ENCODE data around the gene RBM23. TPM values are rescaled to one million over a fixed set of nuclear protein-coding genes. Genes with fewer than 3 reads are reported as not detected.

RBM23 gene
- total RNA-seq, 1 experiment from 2014 or later: 76.5 TPM

- peaks cover 6% of the 10 kb centered on the region; the same call in 1 of the 2 replicates for H3F3A ChIP-seq (ENCODE audit: insufficient read depth, low read depth)
- no peaks in the 10 kb centered on the region for H3K27me3 ChIP-seq (ENCODE audit: insufficient read depth, low read depth)
- ChIA-PET CTCF (no interaction called here), POLR2A (ENCODE audit: unreplicated experiment) (no interaction called here)
- H3K9me3 ChIP-seq (ENCODE audit: insufficient read depth, low read depth): no peaks in the 10 kb centered on the region
- peaks cover 19% of the 10 kb centered on the region for H3K79me2 ChIP-seq (ENCODE audit: low read depth)
- no peak overlapping the region for H2AFZ ChIP-seq
- no peaks in the 10 kb centered on the region for H4K20me1 ChIP-seq (ENCODE audit: insufficient read depth)
- BruUV-seq (replicated peaks): no TSS peak
- no peak for DNase-seq
- H3K4me2 ChIP-seq: no peak overlapping the region
- no peak overlapping the region for H3K4me3 ChIP-seq
- H3K36me3 ChIP-seq (ENCODE audit: low read depth): no peaks in the 10 kb centered on the region
- H3K4me1 ChIP-seq (replicated peaks; ENCODE audit: insufficient read depth): peaks cover 24% of the 10 kb centered on the region
- no peaks in the 10 kb centered on the region for H3K9me2 ChIP-seq (ENCODE audit: insufficient read depth)
- intact Hi-C loops (cut with micrococcal nuclease; ENCODE audit: unreplicated experiment): no loop called here
- no peak overlapping the region for H3K27ac ChIP-seq
- TF ChIP-seq EZH2 (IDR thresholded peaks at IDR 0.05; ENCODE audit: low read depth) (no peak), CTCF (conservative IDR thresholded peaks at IDR 0.05) (no peak)
These were observed 13.2 kb upstream of the RBM23 start for GRCh38 chr14:22932146-22932545.

GRCh38 chr14:22929961-22930364, 11.0 kb upstream of the RBM23 start:
- TF ChIP-seq CTCF (conservative IDR thresholded peaks at IDR 0.05) (no peak), EZH2 (IDR thresholded peaks at IDR 0.05; ENCODE audit: low read depth) (no peak)
- Histone ChIP-seq H3K9me3 (ENCODE audit: insufficient read depth, low read depth) (no peaks in the 10 kb centered on the region), H3K9me2 (ENCODE audit: insufficient read depth) (no peaks in the 10 kb centered on the region), H3K27me3 (ENCODE audit: insufficient read depth, low read depth) (no peaks in the 10 kb centered on the region), H3F3A (ENCODE audit: insufficient read depth, low read depth) (peaks cover 6% of the 10 kb centered on the region), H3K36me3 (ENCODE audit: low read depth) (peaks cover 15% of the 10 kb centered on the region), H4K20me1 (ENCODE audit: insufficient read depth) (no peaks in the 10 kb centered on the region), H3K4me2 (peak overlapping the region; percentile 72), H2AFZ (peak overlapping the region; percentile 68), H3K4me3 (peak overlapping the region; percentile 55), H3K4me1 (replicated peaks; ENCODE audit: insufficient read depth) (peaks cover 32% of the 10 kb centered on the region), H3K79me2 (ENCODE audit: low read depth) (peaks cover 19% of the 10 kb centered on the region), H3K27ac (peak overlapping the region; percentile 42)
- POLR2A ChIA-PET (ENCODE audit: unreplicated experiment): interaction anchor here (0.6 to 0.8 kb wide), 3 partner anchors 104 to 497 kb away, joined by 3 to 5 read pairs (median 4); no protein-coding TSS in a partner anchor
- CTCF ChIA-PET: interaction anchor here (0.7 to 1.6 kb wide), 4 partner anchors 25 to 128 kb away, joined by 3 to 8 read pairs (median 4); partner anchors contain the start of gene HAUS4
- DNase-seq: peak in 1 of 2 experiments; percentile 39
- no TSS peak for BruUV-seq (replicated peaks)
- intact Hi-C loops (cut with micrococcal nuclease; ENCODE audit: unreplicated experiment): loop anchor here (2.0 to 5.0 kb wide), 2 partner anchors 53 to 127 kb away; partner anchors contain the start of genes AJUBA and CDH24

GRCh38 chr14:22929104-22929960, 10.4 kb upstream of the RBM23 start, which contains the start of gene PRMT5:
Gene PRMT5 (minus strand): TSS chr14:22929376. CDS start chr14:22929361, 15 bp downstream.
- H4K20me1 ChIP-seq (ENCODE audit: insufficient read depth): no peaks in the 10 kb centered on the region
- no peaks in the 10 kb centered on the region for H3K27me3 ChIP-seq (ENCODE audit: insufficient read depth, low read depth)
- H3F3A ChIP-seq (ENCODE audit: insufficient read depth, low read depth): peaks cover 6% of the 10 kb centered on the region
- H3K9me3 ChIP-seq (ENCODE audit: insufficient read depth, low read depth): no peaks in the 10 kb centered on the region
- H3K4me3 ChIP-seq: peak within 1 kb of the TSS; percentile 85
- intact Hi-C loops (cut with micrococcal nuclease; ENCODE audit: unreplicated experiment): loop anchor here (5.0 kb wide), 1 partner anchor 128 kb away; the partner anchor contains the start of gene CDH24
- H3K4me1 ChIP-seq (replicated peaks; ENCODE audit: insufficient read depth): peaks cover 32% of the 10 kb centered on the region
- peak within 1 kb of the TSS; percentile 42 for H3K27ac ChIP-seq
- ChIA-PET POLR2A (ENCODE audit: unreplicated experiment) (interaction anchor here (0.6 to 1.0 kb wide), 6 partner anchors 53 to 497 kb away, joined by 3 to 13 read pairs (median 4); partner anchors contain the start of genes ACIN1, AJUBA and C14orf119), CTCF (interaction anchor here (0.6 to 1.6 kb wide), 4 partner anchors 26 to 106 kb away, joined by 3 to 8 read pairs (median 4); partner anchors contain the start of gene HAUS4)
- no peaks in the 10 kb centered on the region for H3K9me2 ChIP-seq (ENCODE audit: insufficient read depth)
- DNase-seq: peak; percentile 94 to 98
- peak within 1 kb of the TSS; percentile 89 for H2AFZ ChIP-seq
- TF ChIP-seq EZH2 (IDR thresholded peaks at IDR 0.05; ENCODE audit: low read depth) (no peak), CTCF (conservative IDR thresholded peaks at IDR 0.05) (no peak)
- peaks cover 21% of the 10 kb centered on the region for H3K36me3 ChIP-seq (ENCODE audit: low read depth)
- H3K79me2 ChIP-seq (ENCODE audit: low read depth): peaks cover 19% of the 10 kb centered on the region
- H3K4me2 ChIP-seq: peak within 1 kb of the TSS; percentile 95
- BruUV-seq (replicated peaks): TSS peak; percentile 47

All from PC-9 (cell line).